K562 (cell line): ENCODE results near the gene RALGPS1. TPM values are rescaled to one million over a fixed set of nuclear protein-coding genes. Genes with fewer than 3 reads are reported as not detected.

Source experiments
- ATF1 ChIP-seq, 2 experiments: fragments of 450-650 bp in 1 of 2; IDR thresholded peaks; 2 replicates each; pipeline ENCODE4 v1.6.1; 2016; ENCODE audit warnings: missing compliant biosample characterization in 1 of 2, missing genetic modification characterization in 1 of 2
- CHD2 ChIP-seq: IDR thresholded peaks from 2 replicates; pipeline ENCODE4 v1.6.1; 2011; ENCODE audit warnings: low read depth, low read length
- CREM ChIP-seq: IDR thresholded peaks from 2 replicates; pipeline ENCODE4 v1.6.1; 2014; ENCODE audit warnings: antibody characterized with exemption, low read depth
- FOS ChIP-seq: IDR thresholded peaks from 3 replicates; pipeline ENCODE4 v1.6.1; 2011; ENCODE audit not compliant: insufficient read length; ENCODE audit errors: extremely low read depth
- HDGF ChIP-seq: fragments of 450-650 bp; IDR thresholded peaks from 2 replicates; pipeline ENCODE4 v1.6.1; 2016
- MAZ ChIP-seq, 2 experiments: fragments of 450-650 bp in 1 of 2; sonication (generic) in 1 of 2; formaldehyde crosslinking; IDR thresholded peaks in 1 of 2; conservative IDR thresholded peaks in 1 of 2; 2 replicates each; pipeline versions ENCODE4 v1.4.0 to v1.5.0; 2020; ENCODE audit warnings: mild to moderate bottlenecking in 1 of 2, missing genetic modification reagents in 1 of 2
- NFYB ChIP-seq: IDR thresholded peaks from 2 replicates; pipeline ENCODE4 v1.6.1; 2011; ENCODE audit warnings: mild to moderate bottlenecking, moderate library complexity; ENCODE audit not compliant: insufficient read length; ENCODE audit errors: extremely low read depth
- PCBP1 ChIP-seq: fragments of 200-400 bp; formaldehyde crosslinking; IDR thresholded peaks from 2 replicates; pipeline ENCODE4 v1.6.1; 2018; ENCODE audit warnings: mild to moderate bottlenecking, low read depth, low read length; ENCODE audit not compliant: poor library complexity, severe bottlenecking
- POU5F1 ChIP-seq: fragments of 150-350 bp; IDR thresholded peaks from 2 replicates; pipeline ENCODE4 v1.6.1; 2014; ENCODE audit warnings: borderline replicate concordance, low read length, low read depth, mild to moderate bottlenecking; ENCODE audit not compliant: partially characterized antibody
- SP1 ChIP-seq: sonication (generic); formaldehyde crosslinking; IDR thresholded peaks from 2 replicates; pipeline ENCODE4 v1.8.1; 2022; ENCODE audit warnings: mild to moderate bottlenecking, missing genetic modification reagents
- SP2 ChIP-seq: IDR thresholded peaks from 2 replicates; pipeline ENCODE4 v1.6.1; 2011; ENCODE audit warnings: mild to moderate bottlenecking, low read depth, low read length, moderate library complexity; ENCODE audit not compliant: poor library complexity, severe bottlenecking; ENCODE audit errors: extremely low read depth
- ZBTB1 ChIP-seq: sonication (generic); formaldehyde crosslinking; IDR thresholded peaks from 2 replicates; pipeline ENCODE4 v1.8.1; 2023; ENCODE audit warnings: missing genetic modification reagents, low read depth, mild to moderate bottlenecking, borderline replicate concordance
- ZKSCAN3 ChIP-seq: fragments of 250-450 bp; sonication (Bioruptor Pico); IDR thresholded peaks from 2 replicates; pipeline ENCODE4 v1.4.0; 2020
- ZNF280A ChIP-seq: fragments of 450-650 bp; IDR thresholded peaks from 2 replicates; pipeline ENCODE4 v1.6.1; 2018; ENCODE audit warnings: mild to moderate bottlenecking, low read depth; ENCODE audit not compliant: partially characterized antibody
- polyA plus RNA-seq, 8 experiments: library from polyadenylated mRNA; depleted of rRNA in 4 of 8; stranded (reverse) in 5 of 8; unstranded in 3 of 8; fragments of >200 nt; fragmentation: Nextera tagmentation in 2 of 8; fragmentation: Illumina TruSeq in 1 of 8; extraction: Ambion mirVana in 2 of 8; extraction: Trizol in 1 of 8; gene quantifications; 2 replicates each; pipeline versions ENCODE4 v1.2.1 to v1.2.3, GENCODE V29; 2011 to 2014; ENCODE audit warnings: inconsistent platforms in 1 of 8, missing spikeins in 1 of 8
- total RNA-seq, 7 experiments: library from RNA; depleted of rRNA in 6 of 7; stranded (reverse); fragments of >200 nt in 6 of 7; fragmentation: Illumina TruSeq in 2 of 7; extraction: Trizol in 2 of 7; gene quantifications; 2 replicates each; pipeline versions ENCODE4 v1.2.1 to v1.2.3, GENCODE V29; 2011 to 2021; ENCODE audit warnings: low replicate concordance in 1 of 7
- TF ChIP-seq, protein P1 (sequence below): fragments of 250-450 bp; sonication (Bioruptor Pico); IDR thresholded peaks from 2 replicates; pipeline ENCODE4 v1.4.0; 2020

RALGPS1 gene
- total and polyA plus RNA-seq, 9 of the 15 experiments (the other 6 are each of a cell fraction or from before 2014, with no cell fraction given): 0.04 to 2.6 (median 1.5) TPM

DNA sequence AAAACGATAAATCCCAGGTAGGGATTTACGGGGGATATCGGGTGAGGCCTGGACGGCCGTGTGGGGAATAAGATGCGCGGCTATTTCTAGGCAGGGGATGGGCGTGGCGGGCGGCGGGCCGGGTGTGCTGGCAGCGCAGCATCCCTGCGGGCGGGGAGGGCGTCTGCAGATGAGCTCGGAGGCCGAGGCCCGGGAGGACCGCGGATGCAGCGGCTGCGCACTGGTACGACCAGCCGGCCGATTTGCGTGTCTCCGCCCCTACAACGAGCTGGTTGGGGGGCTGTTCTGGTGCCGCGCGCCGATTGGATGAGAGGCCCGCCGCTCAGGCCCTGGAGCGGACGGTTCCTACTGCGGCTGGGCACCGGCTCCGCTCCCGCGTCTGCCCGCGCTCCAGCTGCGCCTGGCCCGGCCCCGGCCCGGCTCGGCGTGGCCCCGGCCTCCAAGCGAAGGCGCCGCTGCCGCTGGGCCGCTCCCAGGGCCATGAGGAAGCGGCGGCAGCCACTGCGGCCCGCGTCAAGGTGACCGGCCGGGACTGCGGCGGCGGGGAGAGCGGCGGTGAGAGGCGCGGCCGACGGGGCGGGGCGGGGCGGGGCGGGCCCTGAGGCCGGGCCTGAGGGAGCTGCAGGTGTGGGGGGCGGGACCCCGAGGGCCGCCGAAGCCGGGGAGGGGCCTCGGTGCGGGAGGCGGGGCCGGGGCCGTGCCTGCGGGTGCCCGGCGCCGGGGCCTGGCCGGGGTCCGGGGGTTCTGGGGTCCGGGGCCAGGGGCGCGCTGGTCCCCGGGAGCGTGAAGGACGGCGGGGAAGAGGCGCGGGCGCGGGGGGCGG is at the start of gene RALGPS1 (continued):
- TF ChIP-seq NFYB: peak; percentile 60
- TF ChIP-seq PCBP1: peak; percentile 60
- TF ChIP-seq ZNF280A: no peak
- peak; percentile 70; the same call in 1 of the 2 replicates for TF ChIP-seq CREM
- no peak for TF ChIP-seq ATF1 (CRISPR knock-in tag; IDR thresholded peaks at IDR 0.05)
- peak; percentile 38; the same call in 1 of the 2 replicates for TF ChIP-seq ATF1 (tag; IDR thresholded peaks at IDR 0.05)
- peak; percentile 84 for TF ChIP-seq FOS
- TF ChIP-seq, protein P1, sequence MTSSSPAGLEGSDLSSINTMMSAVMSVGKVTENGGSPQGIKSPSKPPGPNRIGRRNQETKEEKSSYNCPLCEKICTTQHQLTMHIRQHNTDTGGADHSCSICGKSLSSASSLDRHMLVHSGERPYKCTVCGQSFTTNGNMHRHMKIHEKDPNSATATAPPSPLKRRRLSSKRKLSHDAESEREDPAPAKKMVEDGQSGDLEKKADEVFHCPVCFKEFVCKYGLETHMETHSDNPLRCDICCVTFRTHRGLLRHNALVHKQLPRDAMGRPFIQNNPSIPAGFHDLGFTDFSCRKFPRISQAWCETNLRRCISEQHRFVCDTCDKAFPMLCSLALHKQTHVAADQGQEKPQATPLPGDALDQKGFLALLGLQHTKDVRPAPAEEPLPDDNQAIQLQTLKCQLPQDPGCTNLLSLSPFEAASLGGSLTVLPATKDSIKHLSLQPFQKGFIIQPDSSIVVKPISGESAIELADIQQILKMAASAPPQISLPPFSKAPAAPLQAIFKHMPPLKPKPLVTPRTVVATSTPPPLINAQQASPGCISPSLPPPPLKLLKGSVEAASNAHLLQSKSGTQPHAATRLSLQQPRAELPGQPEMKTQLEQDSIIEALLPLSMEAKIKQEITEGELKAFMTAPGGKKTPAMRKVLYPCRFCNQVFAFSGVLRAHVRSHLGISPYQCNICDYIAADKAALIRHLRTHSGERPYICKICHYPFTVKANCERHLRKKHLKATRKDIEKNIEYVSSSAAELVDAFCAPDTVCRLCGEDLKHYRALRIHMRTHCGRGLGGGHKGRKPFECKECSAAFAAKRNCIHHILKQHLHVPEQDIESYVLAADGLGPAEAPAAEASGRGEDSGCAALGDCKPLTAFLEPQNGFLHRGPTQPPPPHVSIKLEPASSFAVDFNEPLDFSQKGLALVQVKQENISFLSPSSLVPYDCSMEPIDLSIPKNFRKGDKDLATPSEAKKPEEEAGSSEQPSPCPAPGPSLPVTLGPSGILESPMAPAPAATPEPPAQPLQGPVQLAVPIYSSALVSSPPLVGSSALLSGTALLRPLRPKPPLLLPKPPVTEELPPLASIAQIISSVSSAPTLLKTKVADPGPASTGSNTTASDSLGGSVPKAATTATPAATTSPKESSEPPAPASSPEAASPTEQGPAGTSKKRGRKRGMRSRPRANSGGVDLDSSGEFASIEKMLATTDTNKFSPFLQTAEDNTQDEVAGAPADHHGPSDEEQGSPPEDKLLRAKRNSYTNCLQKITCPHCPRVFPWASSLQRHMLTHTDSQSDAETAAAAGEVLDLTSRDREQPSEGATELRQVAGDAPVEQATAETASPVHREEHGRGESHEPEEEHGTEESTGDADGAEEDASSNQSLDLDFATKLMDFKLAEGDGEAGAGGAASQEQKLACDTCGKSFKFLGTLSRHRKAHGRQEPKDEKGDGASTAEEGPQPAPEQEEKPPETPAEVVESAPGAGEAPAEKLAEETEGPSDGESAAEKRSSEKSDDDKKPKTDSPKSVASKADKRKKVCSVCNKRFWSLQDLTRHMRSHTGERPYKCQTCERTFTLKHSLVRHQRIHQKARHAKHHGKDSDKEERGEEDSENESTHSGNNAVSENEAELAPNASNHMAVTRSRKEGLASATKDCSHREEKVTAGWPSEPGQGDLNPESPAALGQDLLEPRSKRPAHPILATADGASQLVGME: 0 out of 2 replicates have a peak, but pooled peaks have one; percentile 76
- no peak for TF ChIP-seq POU5F1
- 0 out of 2 replicates have a peak, but pooled peaks have one; percentile 30 for TF ChIP-seq SP1 (CRISPR knock-in tag)
- peak; percentile 68 for TF ChIP-seq SP2
- TF ChIP-seq CHD2: peak; percentile 69
- peak in 1 of 2 experiments; percentile 64; a peak in 2 of 4 replicates for TF ChIP-seq MAZ (CRISPR knock-in tag; conservative IDR thresholded peaks at IDR 0.05 in 1 of 2, IDR thresholded peaks at IDR 0.05 in 1 of 2)
- TF ChIP-seq ZBTB1 (CRISPR knock-in tag): 0 out of 2 replicates have a peak, but pooled peaks have one; percentile 48
- TF ChIP-seq ZKSCAN3 (CRISPR knock-in tag): no peak
- no peak for TF ChIP-seq HDGF
